Activated naive CD8-positive, alpha-beta T cell (primary cell): ENCODE measurements around the gene FEZF1.
"Not testable (repeated sequence)": the region's sequence is repeated elsewhere in the genome, so short reads cannot be mapped to it uniquely, and the experiment has no call there.

Source experiments
- H3K27ac Mint-ChIP-seq: one replicate; pipeline ENCODE4 v1.8.0; 2021; ENCODE audit warnings: mixed read lengths
- H3K27me3 Mint-ChIP-seq: one replicate; pipeline ENCODE4 v1.8.0; 2021; ENCODE audit warnings: mixed read lengths
- H3K36me3 Mint-ChIP-seq: one replicate; pipeline ENCODE4 v1.8.0; 2021; ENCODE audit warnings: mixed read lengths
- H3K4me1 Mint-ChIP-seq: one replicate; pipeline ENCODE4 v1.8.0; 2021; ENCODE audit warnings: low read depth, mixed read lengths
- H3K4me3 Mint-ChIP-seq: one replicate; pipeline ENCODE4 v1.8.0; 2021; ENCODE audit warnings: mild to moderate bottlenecking, mixed read lengths
- H3K9me3 Mint-ChIP-seq: one replicate; pipeline ENCODE4 v1.8.0; 2021; ENCODE audit warnings: low read depth, mixed read lengths

FEZF1 gene

GRCh38 chr7:122300956-122301833, 3.4 kb downstream of the FEZF1 start:
- no peak overlapping the region for H3K27ac Mint-ChIP-seq
- H3K27me3 Mint-ChIP-seq, result peaks cover 56% of the 10 kb centered on the region
- no peak overlapping the region for H3K4me3 Mint-ChIP-seq
- H3K4me1 Mint-ChIP-seq, result no peaks in the 10 kb centered on the region
- H3K9me3 Mint-ChIP-seq, result no peaks in the 10 kb centered on the region
- H3K36me3 Mint-ChIP-seq, result no peaks in the 10 kb centered on the region

- no peaks in the 10 kb centered on the region for H3K36me3 Mint-ChIP-seq
- H3K9me3 Mint-ChIP-seq, result no peaks in the 10 kb centered on the region
- H3K4me1 Mint-ChIP-seq, result no peaks in the 10 kb centered on the region
- no peak overlapping the region for H3K4me3 Mint-ChIP-seq
- no peak overlapping the region for H3K27ac Mint-ChIP-seq
- peaks cover 52% of the 10 kb centered on the region for H3K27me3 Mint-ChIP-seq
Observed at GRCh38 chr7:122300211-122300932, 4.2 kb downstream of the FEZF1 start.

- Mint-ChIP-seq H3K27me3 (peaks cover 50% of the 10 kb centered on the region), H3K36me3 (no peaks in the 10 kb centered on the region), H3K4me3 (no peak overlapping the region), H3K27ac (no peak overlapping the region), H3K9me3 (no peaks in the 10 kb centered on the region), H3K4me1 (no peaks in the 10 kb centered on the region)
Observed at GRCh38 chr7:122299624-122300210, 4.8 kb downstream of the FEZF1 start.

- H3K27ac Mint-ChIP-seq, result no peak overlapping the region
- H3K4me3 Mint-ChIP-seq, result no peak overlapping the region
Observed at GRCh38 chr7:122298618-122299017, 5.9 kb downstream of the FEZF1 start.

GRCh38 chr7:122298131-122298530, 6.4 kb downstream of the FEZF1 start:
- no peaks in the 10 kb centered on the region for H3K4me1 Mint-ChIP-seq
- no peaks in the 10 kb centered on the region for H3K9me3 Mint-ChIP-seq
- H3K36me3 Mint-ChIP-seq, result no peaks in the 10 kb centered on the region
- H3K27me3 Mint-ChIP-seq, result peaks cover 43% of the 10 kb centered on the region
- H3K27ac Mint-ChIP-seq, result no peak overlapping the region
- no peak overlapping the region for H3K4me3 Mint-ChIP-seq

More at GRCh38 chr7:122298618-122299017, 5.9 kb downstream of the FEZF1 start:
- H3K9me3 Mint-ChIP-seq, result no peaks in the 10 kb centered on the region
- peaks cover 46% of the 10 kb centered on the region for H3K27me3 Mint-ChIP-seq
- H3K36me3 Mint-ChIP-seq, result no peaks in the 10 kb centered on the region
- H3K4me1 Mint-ChIP-seq, result no peaks in the 10 kb centered on the region

- no peak overlapping the region for H3K27ac Mint-ChIP-seq
- H3K4me1 Mint-ChIP-seq, result no peaks in the 10 kb centered on the region
- no peak overlapping the region for H3K4me3 Mint-ChIP-seq
- H3K27me3 Mint-ChIP-seq, result peaks cover 3% of the 10 kb centered on the region
- H3K36me3 Mint-ChIP-seq, result no peaks in the 10 kb centered on the region
- H3K9me3 Mint-ChIP-seq, result peaks cover 11% of the 10 kb centered on the region
Observed at GRCh38 chr7:122291189-122291588, 13.4 kb downstream of the FEZF1 start.

GRCh38 chr7:122290476-122290875, 14.1 kb downstream of the FEZF1 start:
- Mint-ChIP-seq H3K9me3 (peaks cover 11% of the 10 kb centered on the region), H3K27me3 (peaks cover 1% of the 10 kb centered on the region), H3K4me3 (no peak overlapping the region), H3K27ac (no peak overlapping the region), H3K36me3 (no peaks in the 10 kb centered on the region), H3K4me1 (no peaks in the 10 kb centered on the region)

- no peak overlapping the region for H3K27ac Mint-ChIP-seq
- no peaks in the 10 kb centered on the region for H3K4me1 Mint-ChIP-seq
- H3K9me3 Mint-ChIP-seq, result peaks cover 11% of the 10 kb centered on the region
- no peaks in the 10 kb centered on the region for H3K36me3 Mint-ChIP-seq
- H3K27me3 Mint-ChIP-seq, result peaks cover 1% of the 10 kb centered on the region
- no peak overlapping the region for H3K4me3 Mint-ChIP-seq
Observed at GRCh38 chr7:122289426-122289825, 15.1 kb downstream of the FEZF1 start.

- H3K27ac Mint-ChIP-seq, H3K4me3 Mint-ChIP-seq, H3K27me3 Mint-ChIP-seq, H3K4me1 Mint-ChIP-seq, H3K9me3 Mint-ChIP-seq, H3K36me3 Mint-ChIP-seq: not testable (repeated sequence)
Observed at GRCh38 chr7:122284608-122285007, 19.9 kb downstream of the FEZF1 start.

GRCh38 chr7:122273117-122273516, 31.4 kb downstream of the FEZF1 start:
- H3K27me3 Mint-ChIP-seq, result no peaks in the 10 kb centered on the region
- no peak overlapping the region for H3K27ac Mint-ChIP-seq
- H3K9me3 Mint-ChIP-seq, result peaks cover 7% of the 10 kb centered on the region
- no peaks in the 10 kb centered on the region for H3K4me1 Mint-ChIP-seq
- no peak overlapping the region for H3K4me3 Mint-ChIP-seq
- no peaks in the 10 kb centered on the region for H3K36me3 Mint-ChIP-seq

- H3K36me3 Mint-ChIP-seq, result no peaks in the 10 kb centered on the region
- H3K27ac Mint-ChIP-seq, result no peak overlapping the region
- no peaks in the 10 kb centered on the region for H3K9me3 Mint-ChIP-seq
- no peaks in the 10 kb centered on the region for H3K4me1 Mint-ChIP-seq
- no peaks in the 10 kb centered on the region for H3K27me3 Mint-ChIP-seq
- H3K4me3 Mint-ChIP-seq, result no peak overlapping the region
Observed at GRCh38 chr7:122269241-122269640, 35.3 kb downstream of the FEZF1 start.

- Mint-ChIP-seq H3K4me3 (no peak overlapping the region), H3K27me3 (no peaks in the 10 kb centered on the region), H3K36me3 (no peaks in the 10 kb centered on the region), H3K27ac (no peak overlapping the region), H3K9me3 (no peaks in the 10 kb centered on the region), H3K4me1 (no peaks in the 10 kb centered on the region)
Observed at GRCh38 chr7:122268101-122268500, 36.4 kb downstream of the FEZF1 start.

GRCh38 chr7:122262246-122262645, 42.3 kb downstream of the FEZF1 start:
- H3K4me1 Mint-ChIP-seq, result no peaks in the 10 kb centered on the region
- peaks cover 3% of the 10 kb centered on the region for H3K27me3 Mint-ChIP-seq

GRCh38 chr7:122261442-122261841, 43.1 kb downstream of the FEZF1 start:
- H3K27ac Mint-ChIP-seq, result no peak overlapping the region
- no peaks in the 10 kb centered on the region for H3K36me3 Mint-ChIP-seq
- H3K27me3 Mint-ChIP-seq, result peaks cover 3% of the 10 kb centered on the region
- H3K4me3 Mint-ChIP-seq, result no peak overlapping the region
- no peaks in the 10 kb centered on the region for H3K4me1 Mint-ChIP-seq
- no peaks in the 10 kb centered on the region for H3K9me3 Mint-ChIP-seq

More at GRCh38 chr7:122262246-122262645, 42.3 kb downstream of the FEZF1 start:
- Mint-ChIP-seq H3K4me3 (no peak overlapping the region), H3K9me3 (no peaks in the 10 kb centered on the region), H3K27ac (no peak overlapping the region), H3K36me3 (no peaks in the 10 kb centered on the region)

GRCh38 chr7:122261016-122261415, 43.5 kb downstream of the FEZF1 start:
- H3K4me1 Mint-ChIP-seq, result no peaks in the 10 kb centered on the region
- no peak overlapping the region for H3K27ac Mint-ChIP-seq
- no peak overlapping the region for H3K4me3 Mint-ChIP-seq
- H3K36me3 Mint-ChIP-seq, result no peaks in the 10 kb centered on the region
- peaks cover 3% of the 10 kb centered on the region for H3K27me3 Mint-ChIP-seq
- no peaks in the 10 kb centered on the region for H3K9me3 Mint-ChIP-seq
